ENCODE measurements around the gene C14orf93. TPM values are rescaled to one million over a fixed set of nuclear protein-coding genes. Genes with fewer than 3 reads are reported as not detected.

Gene C14orf93
- polyA plus RNA-seq, 3 donors: 2.5 to 17.6 (median 3.7) TPM

GRCh38 chr14:23008831-23009230, 1.1 kb downstream of the C14orf93 start:
- H3K9me3 Mint-ChIP-seq: no peaks in the 10 kb centered on the region
- H3K4me1 Mint-ChIP-seq: peaks cover 21% of the 10 kb centered on the region
- no peak overlapping the region for H3K4me3 Mint-ChIP-seq
- DNase-seq: no peak
- Histone ChIP-seq H3K9me3 (replicated peaks in 1 of 2; ENCODE audit: control insufficient read depth in 1 of 2, insufficient read depth in 1 of 2, low read length in 2 of 2) (no peaks in the 10 kb centered on the region), H3K4me2 (replicated peaks; ENCODE audit: extremely low read depth, low read length, poor library complexity, severe bottlenecking) (peak overlapping the region; percentile 76), H3K79me2 (ENCODE audit: insufficient read depth, low read length) (peaks cover 26% of the 10 kb centered on the region), H3K27me3 (ENCODE audit: control insufficient read depth in 2 of 2, insufficient read depth in 2 of 2, low read length in 2 of 2) (no peaks in the 10 kb centered on the region), H4K20me1 (ENCODE audit: insufficient read depth, low read length) (no peaks in the 10 kb centered on the region), H3K9ac (ENCODE audit: insufficient read depth, low read length, poor library complexity, severe bottlenecking) (no peak overlapping the region), H3K4me3 (replicated peaks in 1 of 3; ENCODE audit: low read depth in 2 of 3, low read length in 3 of 3) (peak overlapping the region in 1 of 3 experiments; percentile 86), H3K36me3 (replicated peaks in 1 of 2; ENCODE audit: control insufficient read depth in 1 of 2, insufficient read depth in 2 of 2, low read length in 2 of 2) (no peaks in the 10 kb centered on the region), H2AFZ (ENCODE audit: insufficient read depth, low read depth, low read length, poor library complexity, severe bottlenecking) (no peak overlapping the region), H3K4me1 (ENCODE audit: control insufficient read depth in 1 of 2, insufficient read depth in 2 of 2, low read length in 2 of 2) (peaks cover 30 to 40% of the 10 kb centered on the region in 2 donors), H3K27ac (ENCODE audit: low read depth in 1 of 2, low read length in 2 of 2) (peak overlapping the region in 1 of 2 donors; percentile 88)
- peak overlapping the region in 5 of 7 donors; percentile 22 to 95 (median 80) for H3K27ac Mint-ChIP-seq
- H3K36me3 Mint-ChIP-seq: peaks cover 0 to 4% of the 10 kb centered on the region in 2 donors
- WGBS (ENCODE audit: insufficient coverage): 8% methylated on average over 3 of the region's 3 CpGs
- no peak for TF ChIP-seq CTCF (IDR thresholded peaks at IDR 0.05)
- intact Hi-C loops (cut with micrococcal nuclease): loop anchor here in 1 of 2 donors (2.0 to 10.0 kb wide), 2 partner anchors 24 to 1436 kb away; partner anchors contain the start of gene SDR39U1
- H3K27me3 Mint-ChIP-seq (ENCODE audit: low read depth in 3 of 3): peaks cover 0 to 2% (median 0%) of the 10 kb centered on the region in 3 donors

- H3K79me2 ChIP-seq (ENCODE audit: insufficient read depth, low read length): peaks cover 26% of the 10 kb centered on the region
- peak overlapping the region; percentile 98 for H2AFZ ChIP-seq (ENCODE audit: insufficient read depth, low read depth, low read length, poor library complexity, severe bottlenecking)
- under 1% methylated on average over 56 of the region's 62 CpGs for WGBS (ENCODE audit: insufficient coverage)
- intact Hi-C loops (cut with micrococcal nuclease): loop anchor here in 1 of 2 donors (10.0 kb wide), 1 partner anchor 1438 kb away; the partner anchor contains the start of gene SDR39U1
- no peaks in the 10 kb centered on the region for H3K27me3 ChIP-seq (ENCODE audit: control insufficient read depth in 2 of 2, insufficient read depth in 2 of 2, low read length in 2 of 2)
- H4K20me1 ChIP-seq (ENCODE audit: insufficient read depth, low read length): no peaks in the 10 kb centered on the region
- peak overlapping the region; percentile 88 for H3K4me2 ChIP-seq (replicated peaks; ENCODE audit: extremely low read depth, low read length, poor library complexity, severe bottlenecking)
- peak overlapping the region; percentile 85 to 96 for H3K27ac ChIP-seq (ENCODE audit: low read depth in 1 of 2, low read length in 2 of 2)
- H3K4me3 Mint-ChIP-seq: peak overlapping the region; percentile 99
- DNase-seq: peak; percentile 96 to 97 (median 97)
- peak overlapping the region; percentile 92 to 98 (median 96) for H3K27ac Mint-ChIP-seq
- peaks cover 30 to 40% of the 10 kb centered on the region in 2 donors for H3K4me1 ChIP-seq (ENCODE audit: control insufficient read depth in 1 of 2, insufficient read depth in 2 of 2, low read length in 2 of 2)
- TF ChIP-seq CTCF (IDR thresholded peaks at IDR 0.05): peak; percentile 29
- H3K9ac ChIP-seq (ENCODE audit: insufficient read depth, low read length, poor library complexity, severe bottlenecking): peak overlapping the region; percentile 75
- no peaks in the 10 kb centered on the region for H3K36me3 ChIP-seq (replicated peaks in 1 of 2; ENCODE audit: control insufficient read depth in 1 of 2, insufficient read depth in 2 of 2, low read length in 2 of 2)
- peaks cover 21% of the 10 kb centered on the region for H3K4me1 Mint-ChIP-seq
- H3K4me3 ChIP-seq (replicated peaks in 1 of 3; ENCODE audit: low read depth in 2 of 3, low read length in 3 of 3): peak overlapping the region; percentile 85 to 95 (median 89)
- no peaks in the 10 kb centered on the region for H3K9me3 Mint-ChIP-seq
- H3K9me3 ChIP-seq (replicated peaks in 1 of 2; ENCODE audit: control insufficient read depth in 1 of 2, insufficient read depth in 1 of 2, low read length in 2 of 2): no peaks in the 10 kb centered on the region
- H3K36me3 Mint-ChIP-seq: peaks cover 0 to 4% of the 10 kb centered on the region in 2 donors
- no peaks in the 10 kb centered on the region for H3K27me3 Mint-ChIP-seq (ENCODE audit: low read depth in 3 of 3)
Measured at GRCh38 chr14:23006544-23007419, 3.2 kb downstream of the C14orf93 start.
